Right lobe of liver (tissue), 6 donors: Measurements from ENCODE around the gene MIER2. TPM values are rescaled to one million over a fixed set of nuclear protein-coding genes. Genes with fewer than 3 reads are reported as not detected.
"Not testable (repeated sequence)": the region's sequence is repeated elsewhere in the genome, so short reads cannot be mapped to it uniquely, and the experiment has no call there.

Source experiments
- ATAC-seq, 4 donors: fragments of 200-7000 bp; cut with Tn5 transposase; one replicate each; pipeline ENCODE4 v1.9.1; 2020; ENCODE audit warnings: mild to moderate bottlenecking in 4 of 4, moderate library complexity in 4 of 4
- DNase-seq, 3 donors: peaks; one replicate each; pipeline ENCODE4 v3.0.0-alpha.2; 2020
- H3K27ac ChIP-seq, 3 donors: fragments of 200-600 bp; one replicate each; pipeline ENCODE4 v1.8.0; 2022
- H3K27me3 ChIP-seq, 2 donors: fragments of 200-600 bp; one replicate each; pipeline ENCODE4 v1.8.0; 2022
- H3K36me3 ChIP-seq, 4 donors: fragments of 200-600 bp; sonication (generic) in 1 of 4; one replicate each; pipeline versions ENCODE4 v1.5.1 to v1.8.0; 2017 to 2022; ENCODE audit warnings: control low read depth in 1 of 4
- H3K4me1 ChIP-seq, 4 donors: fragments of 200-600 bp; sonication (generic) in 1 of 4; one replicate each; pipeline versions ENCODE4 v1.5.1 to v1.8.0; 2017 to 2022; ENCODE audit warnings: control low read depth in 1 of 4
- H3K4me3 ChIP-seq, 3 donors: fragments of 200-600 bp; one replicate each; pipeline ENCODE4 v1.8.0; 2022
- H3K9me3 ChIP-seq, 4 donors: fragments of 200-600 bp; sonication (generic) in 1 of 4; one replicate each; pipeline versions ENCODE4 v1.5.1 to v1.8.0; 2017 to 2022; ENCODE audit warnings: control low read depth in 1 of 4
- CTCF ChIP-seq, 4 donors: fragments of 200-600 bp in 3 of 4; fragments of 450-650 bp in 1 of 4; IDR thresholded peaks; one replicate each; pipeline versions ENCODE4 v1.5.1 to v1.8.0; 2016 to 2022; ENCODE audit warnings: antibody characterized with exemption in 4 of 4, mild to moderate bottlenecking in 2 of 4
- POLR2A ChIP-seq: fragments of 450-650 bp; IDR thresholded peaks from one replicate; pipeline ENCODE4 v1.6.1; 2017; ENCODE audit warnings: antibody characterized with exemption, mild to moderate bottlenecking
- WGBS: methylation state at CpG from one replicate; pipeline ENCODE4 v1.1.6; 2018; ENCODE audit warnings: low coverage, low lambda C conversion rate; ENCODE audit not compliant: insufficient coverage; ENCODE audit errors: missing lambda C conversion rate; 5-methylcytosine and 5-hydroxymethylcytosine counted together
- intact Hi-C, 2 donors: fragments of 100-400 bp; cut with DNase I; formaldehyde crosslinking; loops; one replicate each; pipeline versions ENCODE4 v1.11.2 to v1.14.1; 2022
- total RNA-seq, 6 experiments: library from RNA; depleted of rRNA in 2 of 6; stranded (reverse); fragments of >200 nt in 2 of 6; fragmentation: NEBNext Ultra II Directional in 3 of 6; extraction: Animal tissue kit (Norgen Biotek cat#: 25700) in 3 of 6; gene quantifications; one replicate each; pipeline versions ENCODE4 v1.1.0 to v1.2.4, GENCODE V29; 2016 to 2023
- donor health status: DM: no; HTN: yes; CAD: no.
- donor health status: DM: no; HTN: no; CAD: no.
- donor health status: DM: no; HTN: no; CAD: no.
- donor health status: DM: no; HTN: yes; CAD: no.
- donor health status: DM: no; HTN: yes; CAD: no.

MIER2 gene
- total RNA-seq, 6 experiments from 2014 or later, result 3.1 to 7.3 (median 4.5) TPM

- Histone ChIP-seq H3K4me3 (no peak overlapping the region), H3K27ac (no peak overlapping the region), H3K9me3 (no peaks in the 10 kb centered on the region), H3K4me1 (no peaks in the 10 kb centered on the region), H3K27me3 (no peaks in the 10 kb centered on the region), H3K36me3 (no peaks in the 10 kb centered on the region)
- TF ChIP-seq CTCF (IDR thresholded peaks at IDR 0.05) (no peak), POLR2A (no peak)
- no peak for ATAC-seq
- no peak for DNase-seq
- 33% methylated on average over 2 of the region's 17 CpGs for WGBS
- intact Hi-C loops, result no loop called here
These were observed 20.1 kb upstream of the MIER2 start for GRCh38 chr19:364496-365287.

- Histone ChIP-seq H3K27ac (no peak overlapping the region), H3K27me3 (no peaks in the 10 kb centered on the region), H3K36me3 (no peaks in the 10 kb centered on the region), H3K9me3 (no peaks in the 10 kb centered on the region), H3K4me1 (no peaks in the 10 kb centered on the region), H3K4me3 (no peak overlapping the region)
- ATAC-seq (no peak), DNase-seq (no peak)
- no peak for TF ChIP-seq CTCF (IDR thresholded peaks at IDR 0.05)
- no peak for TF ChIP-seq POLR2A
- intact Hi-C loops, result no loop called here
- 52% methylated on average over 9 of the region's 11 CpGs for WGBS
These were observed 18.1 kb upstream of the MIER2 start for GRCh38 chr19:362683-363082.

- ATAC-seq, result no peak
- intact Hi-C loops, result no loop called here
- no peaks in the 10 kb centered on the region for H3K36me3 ChIP-seq
- no peak for TF ChIP-seq POLR2A
- no peak for TF ChIP-seq CTCF (IDR thresholded peaks at IDR 0.05)
- no peaks in the 10 kb centered on the region for H3K4me1 ChIP-seq
- 86% methylated on average over 11 of the region's 11 CpGs for WGBS
- no peaks in the 10 kb centered on the region for H3K27me3 ChIP-seq
- no peak overlapping the region for H3K4me3 ChIP-seq
- H3K27ac ChIP-seq, result no peak overlapping the region
- no peak for DNase-seq
- no peaks in the 10 kb centered on the region for H3K9me3 ChIP-seq
These were observed 17.6 kb upstream of the MIER2 start for GRCh38 chr19:362154-362553.

GRCh38 chr19:359653-359925 is 15.0 kb upstream of the MIER2 start:
- no peaks in the 10 kb centered on the region for H3K27me3 ChIP-seq
- H3K4me1 ChIP-seq, result no peaks in the 10 kb centered on the region
- H3K36me3 ChIP-seq, result no peaks in the 10 kb centered on the region
- TF ChIP-seq POLR2A (no peak), CTCF (IDR thresholded peaks at IDR 0.05) (no peak)
- no peak overlapping the region for H3K4me3 ChIP-seq
- intact Hi-C loops, result no loop called here
- ATAC-seq (no peak), DNase-seq (no peak)
- no peaks in the 10 kb centered on the region for H3K9me3 ChIP-seq
- H3K27ac ChIP-seq, result no peak overlapping the region
- WGBS, result 67% methylated on average over 1 of the region's 2 CpGs

- 74% methylated on average over 12 of the region's 15 CpGs for WGBS
- H3K36me3 ChIP-seq, ATAC-seq, H3K4me3 ChIP-seq, H3K27me3 ChIP-seq, H3K27ac ChIP-seq, H3K9me3 ChIP-seq, intact Hi-C loops, H3K4me1 ChIP-seq: not testable (repeated sequence)
- peak in 1 of 3 donors; percentile 21 for DNase-seq
These were observed 10.9 kb upstream of the MIER2 start for GRCh38 chr19:355536-355935.
